Osteoblast (primary cell): ENCODE data around the gene DCXR. TPM values are rescaled to one million over a fixed set of nuclear protein-coding genes. Genes with fewer than 3 reads are reported as not detected.

Source experiments
- DNase-seq: peaks from one replicate; pipeline ENCODE4 v3.0.0; 2011; ENCODE audit warnings: low spot score, mixed read lengths; ENCODE audit not compliant: insufficient read length; ENCODE audit errors: missing footprints
- H2AFZ ChIP-seq: 2 replicates; pipeline ENCODE4 v1.6.0; 2011; ENCODE audit warnings: mild to moderate bottlenecking, low read length
- H3K27ac ChIP-seq: 2 replicates; pipeline ENCODE4 v1.5.1; 2011; ENCODE audit warnings: mild to moderate bottlenecking, low read depth, low read length, moderate library complexity
- H3K27me3 ChIP-seq: 2 replicates; pipeline ENCODE4 v1.6.0; 2012; ENCODE audit warnings: mild to moderate bottlenecking, control low read depth, inconsistent platforms, low read length, moderate library complexity; ENCODE audit not compliant: insufficient read depth
- H3K36me3 ChIP-seq: 2 replicates; pipeline ENCODE4 v1.5.1; 2011; ENCODE audit warnings: mild to moderate bottlenecking, low read length, control low read depth, moderate library complexity; ENCODE audit not compliant: insufficient read depth
- H3K4me1 ChIP-seq: 2 replicates; pipeline ENCODE4 v1.5.1; 2011; ENCODE audit warnings: mild to moderate bottlenecking, low read length, control low read depth, moderate library complexity; ENCODE audit not compliant: insufficient read depth
- H3K4me2 ChIP-seq: 2 replicates; pipeline ENCODE4 v1.6.0; 2011; ENCODE audit warnings: mild to moderate bottlenecking, low read length; ENCODE audit not compliant: insufficient read depth
- H3K4me3 ChIP-seq: fragments of 200-600 bp; sonication (generic); 3 replicates; pipeline ENCODE4 v1.5.1; 2012; ENCODE audit warnings: mild to moderate bottlenecking, low read length, inconsistent platforms; ENCODE audit not compliant: insufficient read depth
- H3K79me2 ChIP-seq: 2 replicates; pipeline ENCODE4 v1.6.0; 2012; ENCODE audit warnings: mild to moderate bottlenecking, low read length, control low read depth, inconsistent platforms; ENCODE audit not compliant: insufficient read depth
- H3K9me3 ChIP-seq: 2 replicates; pipeline ENCODE4 v1.5.1; 2011; ENCODE audit warnings: low read depth, low read length, control low read depth
- H4K20me1 ChIP-seq: 2 replicates; pipeline ENCODE4 v1.6.0; 2012; ENCODE audit warnings: mild to moderate bottlenecking, low read length, control low read depth; ENCODE audit not compliant: insufficient read depth
- CTCF ChIP-seq: IDR thresholded peaks from 2 replicates; pipeline ENCODE4 v1.5.1; 2011; ENCODE audit warnings: mild to moderate bottlenecking, low read depth, low read length, moderate library complexity; ENCODE audit errors: extremely low read depth
- total RNA-seq: library from RNA; depleted of rRNA; stranded (reverse); fragments of >200 nt; gene quantifications from 2 replicates; pipeline ENCODE4 v1.2.3, GENCODE V29; 2012

Gene DCXR
- total RNA-seq, 1 donor: 31.8 TPM

GRCh38 chr17:82028966-82029365 is 8.5 kb downstream of the DCXR start:
- DNase-seq: no peak
- no peak overlapping the region for H3K4me2 ChIP-seq
- no peaks in the 10 kb centered on the region for H4K20me1 ChIP-seq
- no peak for TF ChIP-seq CTCF
- no peak overlapping the region for H3K4me3 ChIP-seq
- H3K27me3 ChIP-seq: no peaks in the 10 kb centered on the region
- no peaks in the 10 kb centered on the region for H3K79me2 ChIP-seq
- no peak overlapping the region for H3K27ac ChIP-seq
- no peaks in the 10 kb centered on the region for H3K9me3 ChIP-seq
- no peak overlapping the region for H2AFZ ChIP-seq
- H3K36me3 ChIP-seq: no peaks in the 10 kb centered on the region
- peaks cover 8% of the 10 kb centered on the region for H3K4me1 ChIP-seq

- TF ChIP-seq CTCF: no peak
Measured at GRCh38 chr17:82028246-82028645, 9.3 kb downstream of the DCXR start.

GRCh38 chr17:82025401-82026107 is 11.9 kb downstream of the DCXR start:
- Histone ChIP-seq H3K27ac (no peak overlapping the region), H3K36me3 (no peaks in the 10 kb centered on the region), H3K79me2 (peaks cover 8% of the 10 kb centered on the region), H2AFZ (no peak overlapping the region), H3K4me2 (no peak overlapping the region), H3K4me3 (no peak overlapping the region), H3K4me1 (peaks cover 21% of the 10 kb centered on the region), H4K20me1 (peaks cover 18% of the 10 kb centered on the region), H3K27me3 (no peaks in the 10 kb centered on the region), H3K9me3 (no peaks in the 10 kb centered on the region)
- no peak for TF ChIP-seq CTCF
- DNase-seq: no peak

More at GRCh38 chr17:82028246-82028645, 9.3 kb downstream of the DCXR start:
- Histone ChIP-seq H3K27ac (no peak overlapping the region), H3K27me3 (no peaks in the 10 kb centered on the region), H3K36me3 (no peaks in the 10 kb centered on the region), H4K20me1 (no peaks in the 10 kb centered on the region), H3K4me1 (peaks cover 11% of the 10 kb centered on the region), H3K4me2 (no peak overlapping the region), H2AFZ (no peak overlapping the region), H3K9me3 (no peaks in the 10 kb centered on the region), H3K79me2 (no peaks in the 10 kb centered on the region), H3K4me3 (no peak overlapping the region)
- DNase-seq: no peak

- H3K9me3 ChIP-seq: no peaks in the 10 kb centered on the region
- H3K4me3 ChIP-seq: no peak overlapping the region
- TF ChIP-seq CTCF: no peak
- no peaks in the 10 kb centered on the region for H3K36me3 ChIP-seq
- H3K4me1 ChIP-seq: peaks cover 21% of the 10 kb centered on the region
- H4K20me1 ChIP-seq: peaks cover 25% of the 10 kb centered on the region
- no peak overlapping the region for H2AFZ ChIP-seq
- H3K79me2 ChIP-seq: peaks cover 8% of the 10 kb centered on the region
- no peak overlapping the region for H3K4me2 ChIP-seq
- no peak overlapping the region for H3K27ac ChIP-seq
- DNase-seq: no peak
- no peaks in the 10 kb centered on the region for H3K27me3 ChIP-seq
Measured at GRCh38 chr17:82024859-82025258, 12.6 kb downstream of the DCXR start.
